Sigmoid colon (tissue), 4 donors: ENCODE measurements around the gene CRACR2A.
A peak's percentile ranks its signal among the peaks of the same experiment; 100 is the strongest.

Source experiments
- POLR2AphosphoS5 ChIP-seq, 4 donors: sonication (generic); formaldehyde crosslinking; IDR thresholded peaks; one replicate each; pipeline ENCODE4 v1.6.1; 2017; ENCODE audit warnings: antibody characterized with exemption in 4 of 4
- TF ChIP-seq, protein P1 (sequence below), 4 experiments: fragments of 450-650 bp in 3 of 4; fragments of 200-600 bp in 1 of 4; IDR thresholded peaks; one replicate each; pipeline ENCODE4 v1.5.1; 2016 to 2019; ENCODE audit warnings: antibody characterized with exemption in 4 of 4, mild to moderate bottlenecking in 3 of 4, moderate library complexity in 2 of 4

- TF ChIP-seq, protein P1, sequence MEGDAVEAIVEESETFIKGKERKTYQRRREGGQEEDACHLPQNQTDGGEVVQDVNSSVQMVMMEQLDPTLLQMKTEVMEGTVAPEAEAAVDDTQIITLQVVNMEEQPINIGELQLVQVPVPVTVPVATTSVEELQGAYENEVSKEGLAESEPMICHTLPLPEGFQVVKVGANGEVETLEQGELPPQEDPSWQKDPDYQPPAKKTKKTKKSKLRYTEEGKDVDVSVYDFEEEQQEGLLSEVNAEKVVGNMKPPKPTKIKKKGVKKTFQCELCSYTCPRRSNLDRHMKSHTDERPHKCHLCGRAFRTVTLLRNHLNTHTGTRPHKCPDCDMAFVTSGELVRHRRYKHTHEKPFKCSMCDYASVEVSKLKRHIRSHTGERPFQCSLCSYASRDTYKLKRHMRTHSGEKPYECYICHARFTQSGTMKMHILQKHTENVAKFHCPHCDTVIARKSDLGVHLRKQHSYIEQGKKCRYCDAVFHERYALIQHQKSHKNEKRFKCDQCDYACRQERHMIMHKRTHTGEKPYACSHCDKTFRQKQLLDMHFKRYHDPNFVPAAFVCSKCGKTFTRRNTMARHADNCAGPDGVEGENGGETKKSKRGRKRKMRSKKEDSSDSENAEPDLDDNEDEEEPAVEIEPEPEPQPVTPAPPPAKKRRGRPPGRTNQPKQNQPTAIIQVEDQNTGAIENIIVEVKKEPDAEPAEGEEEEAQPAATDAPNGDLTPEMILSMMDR (IDR thresholded peaks at IDR 0.05), result peak; percentile 33 to 69 (median 60)
- no peak for TF ChIP-seq POLR2AphosphoS5 (IDR thresholded peaks at IDR 0.05)
These were observed at the start of gene CRACR2A for GRCh38 chr12:3752741-3753486.
